ENCODE data around the gene APOM.

The APOM gene

GRCh38 chr6:31636698-31637596 lies 18.7 kb upstream of the APOM start:
- TF ChIP-seq, protein P1, sequence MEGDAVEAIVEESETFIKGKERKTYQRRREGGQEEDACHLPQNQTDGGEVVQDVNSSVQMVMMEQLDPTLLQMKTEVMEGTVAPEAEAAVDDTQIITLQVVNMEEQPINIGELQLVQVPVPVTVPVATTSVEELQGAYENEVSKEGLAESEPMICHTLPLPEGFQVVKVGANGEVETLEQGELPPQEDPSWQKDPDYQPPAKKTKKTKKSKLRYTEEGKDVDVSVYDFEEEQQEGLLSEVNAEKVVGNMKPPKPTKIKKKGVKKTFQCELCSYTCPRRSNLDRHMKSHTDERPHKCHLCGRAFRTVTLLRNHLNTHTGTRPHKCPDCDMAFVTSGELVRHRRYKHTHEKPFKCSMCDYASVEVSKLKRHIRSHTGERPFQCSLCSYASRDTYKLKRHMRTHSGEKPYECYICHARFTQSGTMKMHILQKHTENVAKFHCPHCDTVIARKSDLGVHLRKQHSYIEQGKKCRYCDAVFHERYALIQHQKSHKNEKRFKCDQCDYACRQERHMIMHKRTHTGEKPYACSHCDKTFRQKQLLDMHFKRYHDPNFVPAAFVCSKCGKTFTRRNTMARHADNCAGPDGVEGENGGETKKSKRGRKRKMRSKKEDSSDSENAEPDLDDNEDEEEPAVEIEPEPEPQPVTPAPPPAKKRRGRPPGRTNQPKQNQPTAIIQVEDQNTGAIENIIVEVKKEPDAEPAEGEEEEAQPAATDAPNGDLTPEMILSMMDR (IDR thresholded peaks at IDR 0.05; ENCODE audit: low read depth, low read length) = no peak
- H3K4me3 ChIP-seq (replicated peaks in 1 of 2; ENCODE audit: low read depth in 2 of 2, low read length in 2 of 2) = no peak overlapping the region
- DNase-seq (ENCODE audit: low read depth in 2 of 2) = no peak

DNA sequence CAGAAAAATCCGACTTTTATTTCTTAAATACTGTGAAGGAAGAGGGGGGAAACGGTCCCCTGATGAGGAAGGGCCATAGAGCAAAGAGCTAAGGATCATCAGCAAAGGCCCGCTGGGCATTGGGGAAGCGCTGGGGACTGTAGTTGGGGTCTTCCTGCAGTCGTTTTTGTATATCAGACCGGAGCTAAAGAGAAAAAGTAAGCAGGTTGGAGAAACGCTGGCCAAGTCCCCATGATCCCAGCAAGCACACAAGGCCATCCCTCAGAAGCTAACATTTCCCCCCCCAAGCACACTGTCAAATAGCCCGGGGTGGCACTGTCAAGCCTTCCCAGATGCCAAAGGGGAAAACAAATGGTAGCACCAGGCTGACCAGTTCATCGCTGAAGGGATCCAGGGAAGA lies 16.7 kb upstream of the APOM start:
- TF ChIP-seq, protein P1 (IDR thresholded peaks at IDR 0.05; ENCODE audit: low read depth, low read length) = no peak

GRCh38 chr6:31639449-31639861 lies 16.2 kb upstream of the APOM start:
- peak in 1 of 2 donors; percentile 61 for DNase-seq (ENCODE audit: low read depth in 2 of 2)
- TF ChIP-seq, protein P1 (IDR thresholded peaks at IDR 0.05; ENCODE audit: low read depth, low read length) = no peak
- no peak overlapping the region for H3K4me3 ChIP-seq (replicated peaks in 1 of 2; ENCODE audit: low read depth in 2 of 2, low read length in 2 of 2)

More for the DNA sequence above, 16.7 kb upstream of the APOM start:
- DNase-seq (ENCODE audit: low read depth in 2 of 2) = no peak
- H3K4me3 ChIP-seq (replicated peaks in 1 of 2; ENCODE audit: low read depth in 2 of 2, low read length in 2 of 2) = no peak overlapping the region

DNA sequence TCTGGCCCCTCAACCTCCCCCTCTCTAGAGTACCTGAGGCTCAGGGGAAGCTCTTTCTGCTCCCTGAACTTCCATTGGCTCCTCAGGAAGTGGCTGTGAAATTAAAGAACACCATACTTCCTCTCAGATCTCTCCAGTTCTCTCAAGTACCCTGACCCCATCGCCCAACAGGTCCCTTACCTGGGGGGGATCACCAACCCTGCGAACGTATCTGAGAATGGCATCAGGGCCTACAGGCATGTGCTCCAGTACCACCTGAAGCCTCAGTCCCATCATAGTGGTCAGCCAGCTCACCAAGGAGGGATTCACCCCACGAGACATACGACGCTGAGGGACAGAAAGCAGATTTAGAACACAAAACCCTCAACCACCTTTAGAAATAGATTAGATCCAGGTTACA lies 15.1 kb upstream of the APOM start:
- TF ChIP-seq, protein P1 (IDR thresholded peaks at IDR 0.05; ENCODE audit: low read depth, low read length) = no peak
- DNase-seq (ENCODE audit: low read depth in 2 of 2) = no peak
- H3K4me3 ChIP-seq (replicated peaks in 1 of 2; ENCODE audit: low read depth in 2 of 2, low read length in 2 of 2) = no peak overlapping the region

DNA sequence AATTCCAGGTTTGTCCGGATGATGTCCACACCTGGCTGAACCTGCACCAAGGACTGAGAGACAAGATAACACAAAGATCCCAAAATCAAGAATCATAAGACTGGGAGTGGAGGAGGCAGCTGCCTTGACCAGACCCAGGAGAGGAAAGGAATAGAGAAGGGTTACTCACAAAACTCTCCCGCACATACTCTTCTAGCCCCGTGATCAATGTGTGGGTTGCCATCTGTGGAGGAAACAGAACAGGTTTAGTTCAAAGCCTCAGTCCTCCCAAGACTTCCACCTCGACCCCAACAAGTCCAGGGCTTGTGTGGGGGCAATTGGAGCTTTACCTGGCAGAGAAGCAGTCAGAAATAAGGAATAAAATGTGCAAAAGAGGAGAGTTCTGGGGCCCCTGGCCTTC lies 14.3 kb upstream of the APOM start:
- TF ChIP-seq, protein P1 (IDR thresholded peaks at IDR 0.05; ENCODE audit: low read depth, low read length) = no peak
- no peak overlapping the region for H3K4me3 ChIP-seq (replicated peaks in 1 of 2; ENCODE audit: low read depth in 2 of 2, low read length in 2 of 2)
- no peak for DNase-seq (ENCODE audit: low read depth in 2 of 2)

DNA sequence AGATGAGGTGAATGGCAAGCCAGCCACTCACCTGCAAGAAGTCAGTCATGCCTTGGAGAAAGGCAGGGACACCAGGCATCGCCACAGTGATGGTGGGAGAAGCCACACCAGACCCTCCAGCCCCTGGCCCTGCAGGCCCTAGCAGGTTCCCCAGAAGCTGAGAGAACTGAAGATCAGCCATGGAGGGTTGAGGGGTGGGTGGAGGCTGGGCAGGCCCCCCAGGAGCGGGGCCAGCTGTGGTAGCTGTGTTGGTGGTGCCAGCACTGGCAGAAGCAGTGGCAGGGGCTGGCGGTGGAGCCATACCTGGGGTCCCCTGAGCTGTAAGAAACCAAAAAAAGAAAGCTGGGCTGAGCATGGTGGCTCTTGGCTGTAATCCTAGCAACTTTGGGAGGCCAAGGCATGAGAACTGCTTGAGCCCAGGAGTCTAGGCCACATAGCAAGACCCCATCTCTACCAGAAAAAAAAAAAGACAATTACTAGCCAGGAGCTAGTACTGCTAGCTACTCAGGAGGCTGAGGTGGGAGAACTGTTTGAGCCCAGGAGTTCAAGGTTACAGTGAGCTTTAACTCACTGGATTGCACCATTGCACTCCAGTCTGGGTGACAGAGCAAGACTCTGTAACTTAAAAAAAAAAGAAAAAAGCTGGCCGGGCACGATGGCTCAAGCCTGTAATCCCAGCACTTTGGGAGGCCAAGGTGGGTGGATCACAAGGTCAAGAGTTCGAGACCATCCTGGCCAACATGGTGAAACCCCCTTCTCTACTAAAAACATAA lies 12.7 kb upstream of the APOM start:
- no peak for DNase-seq (ENCODE audit: low read depth in 2 of 2)
- TF ChIP-seq, protein P1 (IDR thresholded peaks at IDR 0.05; ENCODE audit: low read depth, low read length) = no peak
- no peak overlapping the region for H3K4me3 ChIP-seq (replicated peaks in 1 of 2; ENCODE audit: low read depth in 2 of 2, low read length in 2 of 2)
